Urothelium cell line (cell line): ENCODE results near the gene INTS7.
"Not testable (repeated sequence)": the region's sequence is repeated elsewhere in the genome, so short reads cannot be mapped to it uniquely, and the experiment has no call there.

Experiments used
- DNase-seq: peaks from one replicate; pipeline ENCODE4 v3.0.0; 2011; ENCODE audit warnings: low spot score, mixed read lengths
- FAIRE-seq: peaks from 2 replicates; lab custom pipeline; 2011; peaks lifted over from hg19 to GRCh38; lab: Jason Lieb, UNC

Gene INTS7

GRCh38 chr1:212039622-212040021, 4.3 kb upstream of the INTS7 start:
- no peak for FAIRE-seq
- DNase-seq, result no peak

DNA sequence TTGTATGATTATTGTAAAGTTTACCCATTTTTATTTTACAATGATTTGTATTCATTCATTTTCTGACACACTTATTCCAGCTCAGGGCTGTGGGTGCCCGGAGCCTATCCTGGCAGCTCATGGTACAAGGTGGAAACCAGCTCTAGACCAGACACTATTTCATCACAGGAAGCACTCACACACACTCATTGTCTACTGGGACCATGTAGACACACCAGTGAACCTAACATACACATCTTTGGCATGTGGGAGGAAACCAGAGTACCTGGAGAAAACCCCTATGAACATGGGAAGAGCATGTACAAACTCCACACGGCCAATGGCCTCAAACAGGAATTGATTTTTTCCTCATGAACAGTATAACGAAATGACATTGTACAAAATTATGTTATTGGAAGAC, 2.5 kb upstream of the INTS7 start:
- DNase-seq (no peak), FAIRE-seq (no peak)

DNA sequence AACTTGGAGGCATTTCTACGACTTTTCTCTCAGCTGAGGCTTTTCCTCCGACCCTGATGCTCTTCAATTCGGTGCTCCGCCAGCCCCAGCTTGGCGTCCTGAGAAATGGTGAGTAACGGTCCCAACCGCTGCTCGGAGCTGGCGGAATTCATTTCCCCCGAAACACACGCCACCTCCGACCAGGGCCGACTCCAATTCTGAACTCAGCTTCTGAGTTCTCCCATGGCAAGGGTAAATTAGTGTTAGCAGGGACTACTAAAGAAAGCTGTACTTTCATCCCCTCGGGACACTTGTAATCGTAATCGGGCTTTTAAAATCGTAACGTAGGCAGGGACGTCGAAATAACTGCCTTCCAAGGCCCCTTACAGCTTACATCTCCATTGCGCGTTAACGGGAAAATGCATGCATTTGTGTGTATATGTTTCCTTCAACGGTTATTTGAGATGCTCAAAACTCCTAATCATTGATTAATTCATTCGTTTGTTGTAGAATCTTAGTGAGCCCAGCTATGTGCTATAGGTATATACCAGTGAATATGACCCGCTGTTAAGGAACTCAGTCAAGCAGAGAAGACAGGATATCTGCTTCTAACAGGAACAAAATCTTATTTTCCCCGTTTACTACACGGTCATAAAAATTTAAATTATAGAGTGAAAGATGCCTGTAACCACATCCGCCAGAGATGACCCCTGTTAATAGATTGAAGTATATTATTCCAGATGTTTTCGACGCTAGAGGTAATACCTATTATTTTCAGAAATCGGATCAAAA, 663 bp upstream of the INTS7 start:
- FAIRE-seq, result no peak
- DNase-seq, result no peak

- FAIRE-seq, result no peak
- DNase-seq, result no peak
Observed at GRCh38 chr1:212034516-212035122, 738 bp downstream of the INTS7 start.

DNA sequence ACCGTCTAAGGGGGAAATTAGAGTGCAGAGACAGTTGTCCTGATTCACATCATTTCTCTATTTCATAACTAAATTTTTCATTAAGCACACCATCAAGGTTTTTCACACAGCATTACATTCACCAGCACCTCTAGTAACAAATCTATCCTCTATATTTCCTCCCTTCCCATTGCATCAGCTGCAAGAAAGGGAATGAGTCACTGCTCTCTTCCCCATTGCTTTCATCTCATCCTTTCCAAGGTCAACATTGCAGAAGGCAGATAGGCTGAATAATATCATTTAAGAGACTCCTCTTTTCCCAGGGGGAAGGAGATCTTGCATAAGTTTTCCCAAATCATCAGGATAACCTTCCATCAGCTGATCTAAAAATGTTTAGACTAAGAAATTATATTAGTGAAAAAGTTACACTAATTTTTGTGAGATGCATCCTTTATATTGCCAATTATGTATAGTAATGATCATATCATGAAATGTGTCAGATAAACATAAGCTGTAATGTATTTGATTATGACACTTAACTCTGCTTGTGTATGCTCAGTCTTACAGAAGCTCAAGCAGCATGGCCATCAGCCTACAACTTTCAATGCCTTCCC, 4.3 kb downstream of the INTS7 start:
- no peak for FAIRE-seq
- DNase-seq, result peak; percentile 38

GRCh38 chr1:212027727-212028126, 7.6 kb downstream of the INTS7 start:
- not testable (repeated sequence) for FAIRE-seq, DNase-seq

GRCh38 chr1:212024469-212025149, 10.7 kb downstream of the INTS7 start:
- FAIRE-seq (no peak), DNase-seq (no peak)

- not testable (repeated sequence) for FAIRE-seq, DNase-seq
Observed at GRCh38 chr1:212022908-212023307, 12.4 kb downstream of the INTS7 start.

GRCh38 chr1:212021563-212021962, 13.8 kb downstream of the INTS7 start:
- FAIRE-seq (no peak), DNase-seq (no peak)

- DNase-seq (no peak), FAIRE-seq (no peak)
Observed at GRCh38 chr1:212020975-212021374, 14.4 kb downstream of the INTS7 start.

- FAIRE-seq (no peak), DNase-seq (no peak)
Observed at GRCh38 chr1:212013672-212014071, 21.7 kb downstream of the INTS7 start.

DNA sequence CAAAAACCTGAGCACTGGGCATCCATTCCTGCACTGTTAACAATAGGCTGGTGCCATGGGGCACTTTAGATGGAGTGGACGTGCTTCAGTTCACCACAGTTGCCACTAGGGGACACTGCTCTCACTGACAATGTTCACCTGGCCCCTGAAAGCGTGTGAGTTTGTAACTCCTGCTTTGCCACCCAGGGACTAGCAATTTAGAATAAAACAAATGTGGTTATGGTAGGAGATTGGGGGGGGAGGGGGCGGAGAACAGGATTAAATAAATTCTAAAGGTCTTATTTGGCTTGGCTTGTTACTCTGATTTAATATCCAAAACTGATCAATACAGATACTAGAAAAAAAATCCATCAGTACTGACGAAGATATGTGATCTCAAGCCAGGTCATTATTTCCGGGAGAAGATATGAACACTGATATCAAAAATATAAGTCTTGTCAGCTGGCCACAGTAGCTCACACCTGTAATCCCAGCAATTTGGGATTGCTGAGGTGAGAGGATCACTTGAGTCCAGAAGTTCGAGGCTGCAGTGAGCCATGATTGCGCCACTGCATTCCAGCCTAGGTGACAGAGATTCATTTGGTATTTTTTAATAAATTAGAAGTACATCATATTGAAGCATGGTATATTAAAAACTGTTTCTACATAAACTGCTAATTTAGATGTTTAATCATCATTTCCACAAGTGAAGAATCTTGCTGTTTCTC, 23.2 kb downstream of the INTS7 start:
- FAIRE-seq (peak; percentile 68), DNase-seq (peak; percentile 71)

GRCh38 chr1:212010004-212010403, 25.4 kb downstream of the INTS7 start:
- FAIRE-seq (no peak), DNase-seq (no peak)

DNA sequence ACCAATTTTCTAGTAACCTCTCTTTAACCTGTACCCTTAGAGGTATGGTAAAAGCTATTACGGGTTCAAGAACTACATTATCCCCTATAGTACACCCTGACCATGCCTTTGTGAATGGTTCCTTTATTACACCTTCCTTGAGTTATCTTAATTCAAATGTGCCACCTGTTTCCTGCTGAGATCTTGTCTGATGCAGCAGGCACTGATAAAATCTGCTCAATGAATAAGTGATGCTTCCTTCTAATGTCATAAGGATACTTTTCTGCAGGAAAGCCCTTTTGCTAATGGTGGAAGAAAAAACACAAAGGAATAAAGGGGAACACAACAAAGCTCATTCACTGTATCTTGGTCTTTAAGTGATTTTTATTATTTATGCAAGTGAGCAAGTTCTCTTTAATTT, 25.8 kb downstream of the INTS7 start:
- DNase-seq, result no peak
- no peak for FAIRE-seq

DNA sequence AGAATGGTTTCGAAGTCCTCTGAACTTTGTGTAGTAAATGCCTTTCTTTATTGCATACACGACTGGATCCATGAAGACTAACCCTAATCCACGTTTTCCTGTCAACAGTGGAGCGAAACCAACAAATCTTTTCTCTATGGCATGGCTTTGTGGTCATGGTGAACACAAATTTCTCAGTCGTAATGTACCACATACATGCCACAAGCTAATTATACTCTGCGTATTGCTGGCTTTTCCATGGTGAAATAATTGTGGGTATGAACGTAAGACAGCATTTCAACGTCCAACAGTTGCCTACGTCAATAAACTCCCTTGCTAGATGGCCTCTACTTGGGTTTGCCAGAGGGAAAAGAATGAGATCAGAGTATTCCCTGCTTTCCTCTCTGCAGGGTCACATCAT, 27.5 kb downstream of the INTS7 start:
- FAIRE-seq (no peak), DNase-seq (no peak)

DNA sequence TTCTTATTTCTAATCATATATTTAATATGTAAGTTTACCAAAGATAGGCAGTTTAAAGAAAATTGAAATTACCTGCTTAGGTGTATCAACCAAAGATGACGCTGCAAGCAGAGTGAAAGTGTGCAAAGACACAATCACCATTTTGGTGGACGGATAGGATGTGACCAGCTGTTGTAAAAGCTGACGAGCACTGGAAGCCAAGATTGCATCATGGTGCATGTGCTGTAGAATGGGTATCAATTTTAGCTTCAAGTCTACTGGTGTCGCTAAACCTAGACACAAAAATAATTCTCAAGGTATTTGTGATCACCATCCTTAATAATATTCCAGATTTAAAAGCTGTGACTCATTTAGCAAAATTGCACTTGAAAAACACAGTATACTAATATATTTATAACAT, 28.2 kb downstream of the INTS7 start:
- FAIRE-seq (no peak), DNase-seq (no peak)

- FAIRE-seq, result no peak
- no peak for DNase-seq
Observed at GRCh38 chr1:212004895-212005608, 30.3 kb downstream of the INTS7 start.

- no peak for DNase-seq
- no peak for FAIRE-seq
Observed at GRCh38 chr1:212002536-212002935, 32.8 kb downstream of the INTS7 start.

DNA sequence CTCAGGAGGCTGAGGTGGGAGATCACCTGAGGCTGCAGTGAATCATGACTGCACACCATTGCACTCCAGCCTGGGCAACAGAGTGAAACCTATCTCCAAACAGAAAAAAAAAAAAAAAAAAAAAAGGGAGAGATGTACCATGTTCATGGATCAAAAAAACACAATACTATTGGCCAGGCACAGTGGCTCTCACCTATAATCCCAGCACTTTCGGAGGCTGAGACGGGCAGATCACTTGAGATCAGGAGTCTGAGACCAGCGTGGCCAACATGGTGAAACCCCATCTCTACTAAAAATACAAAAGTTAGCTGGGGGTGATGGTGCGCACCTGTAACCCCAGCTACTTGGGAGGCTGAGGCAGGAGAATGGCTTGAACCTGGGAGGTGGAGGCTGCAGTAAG, 37.9 kb downstream of the INTS7 start:
- DNase-seq, FAIRE-seq: not testable (repeated sequence)

- no peak for FAIRE-seq
- no peak for DNase-seq
Observed at GRCh38 chr1:211991695-211992094, 43.7 kb downstream of the INTS7 start.
